ENCODE data around the gene FMN1. TPM values are rescaled to one million over a fixed set of nuclear protein-coding genes. Genes with fewer than 3 reads are reported as not detected.

FMN1 gene
- total and polyA plus RNA-seq, 2 of the 8 experiments (the other 6 are each of a cell fraction or from before 2014, with no cell fraction given) = 0.27 to 3.7 TPM

- Histone ChIP-seq H4K8ac (ENCODE audit: extremely low read depth, insufficient read depth, low read length) (no peak overlapping the region), H2BK120ac (replicated peaks; ENCODE audit: low read depth, low read length) (no peak overlapping the region), H2BK20ac (ENCODE audit: low read length) (no peak overlapping the region), H3K4ac (replicated peaks; ENCODE audit: insufficient read length, low read depth, low read length) (no peak overlapping the region), H3K79me2 (ENCODE audit: control insufficient read depth in 1 of 2, insufficient read depth in 2 of 2, low read length in 2 of 2) (no peaks in the 10 kb centered on the region), H3K27me3 (replicated peaks in 1 of 4; ENCODE audit: control insufficient read depth in 3 of 4, extremely low read depth in 1 of 4, insufficient read depth in 3 of 4, low read length in 3 of 4) (no peaks in the 10 kb centered on the region), H3K56ac (replicated peaks; ENCODE audit: insufficient read length, low read depth, low read length) (no peak overlapping the region), H2BK15ac (ENCODE audit: low read length) (no peak overlapping the region), H2AFZ (ENCODE audit: low read length) (no peak overlapping the region), H3K4me3 (ENCODE audit: extremely low read depth in 1 of 4, insufficient read depth in 2 of 4, low read depth in 3 of 4, low read length in 4 of 4) (no peak overlapping the region), H2BK12ac (ENCODE audit: low read depth, low read length) (no peak overlapping the region), H2AK5ac (ENCODE audit: low read depth, low read length) (no peak overlapping the region), H3K18ac (ENCODE audit: extremely low read depth, low read length) (no peak overlapping the region), H3K4me1 (replicated peaks in 1 of 4; ENCODE audit: control insufficient read depth in 3 of 4, insufficient read depth in 4 of 4, low read length in 3 of 4) (no peaks in the 10 kb centered on the region), H2BK5ac (ENCODE audit: low read depth, low read length) (no peak overlapping the region), H3K9me3 (ENCODE audit: insufficient read depth in 2 of 2, low read depth in 1 of 2, low read length in 1 of 2) (peaks cover 37 to 45% of the 10 kb centered on the region in 2 experiments), H3K79me1 (ENCODE audit: low read depth, low read length) (no peaks in the 10 kb centered on the region), H3K27ac (ENCODE audit: low read depth, low read length) (no peak overlapping the region), H3K9ac (replicated peaks in 1 of 4; ENCODE audit: extremely low read depth in 1 of 4, low read depth in 3 of 4, low read length in 3 of 4) (no peak overlapping the region), H3K36me3 (ENCODE audit: control insufficient read depth in 2 of 4, insufficient read depth in 4 of 4, low read length in 3 of 4) (no peaks in the 10 kb centered on the region; a peak in 1 of 8 replicates), H3K23ac (ENCODE audit: insufficient read length) (no peak overlapping the region), H3K4me2 (ENCODE audit: insufficient read depth in 1 of 2, low read depth in 2 of 2, low read length in 2 of 2) (no peak overlapping the region), H3K23me2 (ENCODE audit: low read depth, low read length) (no peaks in the 10 kb centered on the region), H4K91ac (replicated peaks; ENCODE audit: insufficient read length, low read length) (no peak overlapping the region), H4K5ac (ENCODE audit: insufficient read length, low read depth, low read length) (no peak overlapping the region), H3K14ac (ENCODE audit: insufficient read length) (no peak overlapping the region), H4K20me1 (replicated peaks in 1 of 2; ENCODE audit: control insufficient read depth in 1 of 2, insufficient read depth in 2 of 2, low read length in 2 of 2) (no peaks in the 10 kb centered on the region)
- FAIRE-seq = no peak
- ChIA-PET CTCF (ENCODE audit: partially characterized antibody) (interaction anchor here (1.5 kb wide), 1 partner anchor 10 kb away, joined by 5 read pairs; no protein-coding TSS in a partner anchor), POLR2A (ENCODE audit: partially characterized antibody) (no interaction called here)
- TF ChIP-seq POLR2AphosphoS5 (IDR thresholded peaks at IDR 0.05; ENCODE audit: low read depth, low read length) (no peak), CEBPB (IDR thresholded peaks at IDR 0.05; ENCODE audit: low read depth, low read length) (no peak), PHF8 (conservative IDR thresholded peaks at IDR 0.05; ENCODE audit: low read depth, low read length) (no peak), CREB1 (IDR thresholded peaks at IDR 0.05) (no peak), CBX8 (IDR thresholded peaks at IDR 0.05; ENCODE audit: borderline replicate concordance, low read depth, low read length) (no peak), POLR2A (IDR thresholded peaks at IDR 0.05; ENCODE audit: control extremely low read depth in 1 of 2, low read depth in 2 of 2, low read length in 2 of 2) (no peak), SUZ12 (IDR thresholded peaks at IDR 0.05; ENCODE audit: low read length) (no peak), BRCA1 (IDR thresholded peaks at IDR 0.05; ENCODE audit: low read depth, low read length) (no peak), NANOG (IDR thresholded peaks at IDR 0.05; ENCODE audit: insufficient read depth, low read depth, low read length, poor library complexity, severe bottlenecking) (no peak), GTF2F1 (IDR thresholded peaks at IDR 0.05; ENCODE audit: borderline replicate concordance, low read depth, low read length) (no peak)
- 65% methylated on average over 2 of the region's 2 CpGs; no CpG with 5 or more reads in 1 of the 2 experiments for WGBS, 2 experiments (ENCODE audit: extremely low coverage in 1 of 2, insufficient coverage in 1 of 2, insufficient read length in 1 of 2, insufficient replicate concordance in 2 of 2, low coverage in 1 of 2, low lambda C conversion rate in 2 of 2, missing lambda C conversion rate in 1 of 2)
- DNase-seq (ENCODE audit: low read depth in 1 of 2, low spot score in 2 of 2) = no peak
These were observed 147.4 kb downstream of the FMN1 start for GRCh38 chr15:33047077-33047476.
